Measurements from ENCODE around the gene DLEC1. TPM values are rescaled to one million over a fixed set of nuclear protein-coding genes. Genes with fewer than 3 reads are reported as not detected.
"Not testable (repeated sequence)": the region's sequence is repeated elsewhere in the genome, so short reads cannot be mapped to it uniquely, and the experiment has no call there.

Gene DLEC1
- total RNA-seq, 1 donor from 2014 or later, result under 0.01 TPM

DNA sequence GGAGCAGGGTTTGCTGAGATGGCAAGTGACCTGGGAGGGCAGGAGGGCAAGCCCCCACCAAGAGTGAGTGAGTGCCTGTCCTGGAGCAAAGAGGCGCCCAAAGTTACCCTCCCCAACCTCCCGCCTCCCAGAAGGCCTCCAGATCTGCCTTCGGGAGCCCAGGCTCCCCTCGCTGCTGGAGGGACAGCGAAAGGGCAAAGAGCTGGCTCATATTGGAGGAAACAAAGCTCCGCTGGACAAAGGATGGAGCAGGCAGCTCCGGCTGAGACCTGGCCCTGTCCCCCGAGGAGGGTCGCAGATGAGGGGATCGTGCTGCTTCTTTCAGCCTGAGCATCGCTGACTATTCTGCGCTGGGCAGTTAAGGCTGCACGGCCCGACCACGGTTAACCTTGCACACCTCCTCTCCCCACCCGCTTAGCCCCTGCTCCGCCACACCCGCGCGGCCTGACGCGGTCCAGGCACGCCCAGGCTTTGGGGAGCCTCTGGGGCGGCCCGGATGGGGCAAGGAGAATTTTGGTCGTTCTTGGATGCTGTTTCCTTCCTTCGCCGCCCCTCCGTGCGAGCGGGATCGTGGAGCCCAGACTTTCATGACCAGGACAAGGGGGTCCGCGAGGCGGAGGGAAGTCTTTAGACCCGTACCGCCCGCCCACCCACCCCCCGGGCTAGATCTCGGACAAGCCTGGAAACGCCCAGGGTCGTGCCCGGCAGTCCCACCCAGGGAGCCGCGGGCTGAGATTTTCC is 10.2 kb upstream of the DLEC1 start:
- peak overlapping the region; percentile 38 to 61 (median 54) for H3K4me3 ChIP-seq (ENCODE audit: low read length in 3 of 3)
- H3K9me3 ChIP-seq (ENCODE audit: control insufficient read depth in 3 of 3, low read length in 3 of 3), result no peaks in the 10 kb centered on the region
- H3K9ac ChIP-seq (ENCODE audit: low read depth in 1 of 3, low read length in 3 of 3), result peak overlapping the region in 1 of 3 donors; percentile 45
- H3K27me3 ChIP-seq (ENCODE audit: control insufficient read depth in 3 of 3, insufficient read depth in 3 of 3, low read length in 3 of 3), result peaks cover 0 to 34% (median 25%) of the 10 kb centered on the region in 3 donors
- H3K27ac ChIP-seq (ENCODE audit: low read depth, low read length), result no peak overlapping the region
- H3K36me3 ChIP-seq (ENCODE audit: control insufficient read depth in 3 of 3, insufficient read depth in 3 of 3, low read length in 3 of 3), result no peaks in the 10 kb centered on the region
- peaks cover 23 to 37% (median 33%) of the 10 kb centered on the region in 3 donors for H3K4me1 ChIP-seq (ENCODE audit: control insufficient read depth in 3 of 3, insufficient read depth in 3 of 3, low read length in 3 of 3)

GRCh38 chr3:38029400-38030125 is 9.4 kb upstream of the DLEC1 start, which contains the start of gene PLCD1:
Gene PLCD1 (minus strand): TSS chr3:38029642. CDS start chr3:38029539, 103 bp downstream.
- no peaks in the 10 kb centered on the region for H3K9me3 ChIP-seq (ENCODE audit: control insufficient read depth in 3 of 3, low read length in 3 of 3)
- peak within 1 kb of the TSS; percentile 56 to 78 (median 78) for H3K4me3 ChIP-seq (ENCODE audit: low read length in 3 of 3)
- H3K27me3 ChIP-seq (ENCODE audit: control insufficient read depth in 3 of 3, insufficient read depth in 3 of 3, low read length in 3 of 3), result peaks cover 0 to 34% (median 25%) of the 10 kb centered on the region in 3 donors
- H3K36me3 ChIP-seq (ENCODE audit: control insufficient read depth in 3 of 3, insufficient read depth in 3 of 3, low read length in 3 of 3), result no peaks in the 10 kb centered on the region
- H3K27ac ChIP-seq (ENCODE audit: low read depth, low read length), result peak within 1 kb of the TSS; percentile 45
- H3K4me1 ChIP-seq (ENCODE audit: control insufficient read depth in 3 of 3, insufficient read depth in 3 of 3, low read length in 3 of 3), result peaks cover 18 to 31% (median 29%) of the 10 kb centered on the region in 3 donors
- H3K9ac ChIP-seq (ENCODE audit: low read depth in 1 of 3, low read length in 3 of 3), result peak within 1 kb of the TSS; percentile 57 to 83 (median 83)

- peak overlapping the region; percentile 45 for H3K27ac ChIP-seq (ENCODE audit: low read depth, low read length)
- H3K9ac ChIP-seq (ENCODE audit: low read depth in 1 of 3, low read length in 3 of 3), result peak overlapping the region; percentile 57 to 83 (median 83)
- no peaks in the 10 kb centered on the region for H3K36me3 ChIP-seq (ENCODE audit: control insufficient read depth in 3 of 3, insufficient read depth in 3 of 3, low read length in 3 of 3)
- H3K9me3 ChIP-seq (ENCODE audit: control insufficient read depth in 3 of 3, low read length in 3 of 3), result no peaks in the 10 kb centered on the region
- H3K4me3 ChIP-seq (ENCODE audit: low read length in 3 of 3), result peak overlapping the region; percentile 56 to 78 (median 78)
- peaks cover 0 to 34% (median 25%) of the 10 kb centered on the region in 3 donors for H3K27me3 ChIP-seq (ENCODE audit: control insufficient read depth in 3 of 3, insufficient read depth in 3 of 3, low read length in 3 of 3)
- peaks cover 16 to 28% (median 27%) of the 10 kb centered on the region in 3 donors for H3K4me1 ChIP-seq (ENCODE audit: control insufficient read depth in 3 of 3, insufficient read depth in 3 of 3, low read length in 3 of 3)
Measured at GRCh38 chr3:38030126-38031021, 8.6 kb upstream of the DLEC1 start.

DNA sequence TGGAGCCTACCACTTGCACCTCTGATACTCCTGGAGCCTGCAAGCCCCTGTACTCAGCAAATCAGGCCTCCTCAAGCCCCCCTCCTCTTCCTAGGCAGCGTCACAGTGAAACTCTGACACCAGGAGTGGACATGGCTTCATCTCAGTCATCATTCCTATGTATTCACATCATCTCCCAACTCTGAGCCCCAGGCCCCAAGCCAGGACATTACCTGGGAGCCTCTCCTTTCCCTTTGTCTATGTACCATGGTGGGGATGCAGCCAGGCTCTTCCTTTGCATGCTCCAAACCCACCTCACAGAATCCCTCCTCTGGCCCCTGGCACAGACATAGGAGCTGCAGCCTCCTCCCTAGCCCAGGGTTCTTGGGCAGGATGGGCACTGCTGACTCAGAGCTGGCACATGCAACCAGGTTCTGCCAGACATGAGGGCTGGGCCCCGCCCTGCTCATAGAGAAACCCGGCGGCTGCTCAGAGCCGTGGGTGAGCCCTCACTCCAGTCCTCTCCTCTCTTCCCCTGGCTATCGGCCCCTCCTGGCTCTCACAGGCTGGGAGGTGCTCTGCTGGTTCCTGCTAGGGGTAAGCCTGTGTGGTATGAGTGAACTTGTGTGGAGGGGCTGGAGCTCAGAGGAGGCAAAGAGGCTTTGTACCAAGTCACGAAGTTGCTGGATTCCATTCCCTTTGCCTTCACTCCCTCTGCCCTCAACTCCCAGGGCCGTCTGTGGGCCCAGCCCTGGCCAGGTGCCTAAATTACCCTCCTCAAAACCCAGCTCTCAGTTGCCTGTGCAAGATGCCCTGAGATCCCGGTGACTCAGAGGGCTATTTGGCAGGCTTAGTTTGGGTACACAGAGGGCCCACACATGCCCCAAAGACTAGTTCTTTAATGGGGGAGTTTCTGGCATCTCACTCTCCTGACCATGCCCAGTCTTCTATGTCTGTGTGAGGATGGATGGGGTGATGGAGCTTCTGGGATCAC is 7.7 kb upstream of the DLEC1 start:
- Histone ChIP-seq H3K27ac (ENCODE audit: low read depth, low read length) (no peak overlapping the region), H3K9ac (ENCODE audit: low read depth in 1 of 3, low read length in 3 of 3) (no peak overlapping the region), H3K4me1 (ENCODE audit: control insufficient read depth in 3 of 3, insufficient read depth in 3 of 3, low read length in 3 of 3) (peaks cover 11 to 22% (median 21%) of the 10 kb centered on the region in 3 donors), H3K9me3 (ENCODE audit: control insufficient read depth in 3 of 3, low read length in 3 of 3) (no peaks in the 10 kb centered on the region), H3K4me3 (ENCODE audit: low read length in 3 of 3) (no peak overlapping the region), H3K27me3 (ENCODE audit: control insufficient read depth in 3 of 3, insufficient read depth in 3 of 3, low read length in 3 of 3) (peaks cover 0 to 34% (median 25%) of the 10 kb centered on the region in 3 donors), H3K36me3 (ENCODE audit: control insufficient read depth in 3 of 3, insufficient read depth in 3 of 3, low read length in 3 of 3) (no peaks in the 10 kb centered on the region)

GRCh38 chr3:38032328-38032865 is 6.6 kb upstream of the DLEC1 start:
- H3K9me3 ChIP-seq (ENCODE audit: control insufficient read depth in 3 of 3, low read length in 3 of 3), result no peaks in the 10 kb centered on the region
- H3K4me1 ChIP-seq (ENCODE audit: control insufficient read depth in 3 of 3, insufficient read depth in 3 of 3, low read length in 3 of 3), result peaks cover 11 to 22% (median 21%) of the 10 kb centered on the region in 3 donors
- H3K36me3 ChIP-seq (ENCODE audit: control insufficient read depth in 3 of 3, insufficient read depth in 3 of 3, low read length in 3 of 3), result no peaks in the 10 kb centered on the region
- no peak overlapping the region for H3K9ac ChIP-seq (ENCODE audit: low read depth in 1 of 3, low read length in 3 of 3)
- no peak overlapping the region for H3K4me3 ChIP-seq (ENCODE audit: low read length in 3 of 3)
- peaks cover 4 to 39% (median 26%) of the 10 kb centered on the region in 3 donors for H3K27me3 ChIP-seq (ENCODE audit: control insufficient read depth in 3 of 3, insufficient read depth in 3 of 3, low read length in 3 of 3)
- no peak overlapping the region for H3K27ac ChIP-seq (ENCODE audit: low read depth, low read length)

- peaks cover 8 to 38% (median 33%) of the 10 kb centered on the region in 3 donors for H3K27me3 ChIP-seq (ENCODE audit: control insufficient read depth in 3 of 3, insufficient read depth in 3 of 3, low read length in 3 of 3)
- H3K9me3 ChIP-seq (ENCODE audit: control insufficient read depth in 3 of 3, low read length in 3 of 3); H3K36me3 ChIP-seq (ENCODE audit: control insufficient read depth in 3 of 3, insufficient read depth in 3 of 3, low read length in 3 of 3): not testable (repeated sequence)
Measured at GRCh38 chr3:38033586-38033985, 5.4 kb upstream of the DLEC1 start.

DNA sequence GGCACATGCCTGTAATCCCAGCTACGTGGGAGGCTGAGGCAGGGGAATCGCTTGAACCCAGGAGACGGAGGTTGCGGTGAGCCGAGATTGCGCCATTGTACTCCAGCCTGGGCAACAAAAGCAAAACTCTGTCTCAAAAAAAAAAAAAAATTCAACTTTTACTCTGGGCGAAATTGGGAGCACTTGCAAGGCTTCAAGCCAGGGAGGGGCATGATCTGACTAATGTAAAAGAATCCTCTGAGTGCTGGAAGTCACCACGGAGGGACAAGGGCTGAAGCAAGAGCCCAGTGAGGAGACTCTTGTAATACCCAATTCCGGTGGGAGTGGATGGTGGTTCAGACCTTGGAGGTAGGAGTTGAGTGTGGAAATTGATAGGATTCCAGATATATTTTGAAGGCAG is 4.7 kb upstream of the DLEC1 start:
- not testable (repeated sequence) for H3K36me3 ChIP-seq (ENCODE audit: control insufficient read depth in 3 of 3, insufficient read depth in 3 of 3, low read length in 3 of 3); H3K9me3 ChIP-seq (ENCODE audit: control insufficient read depth in 3 of 3, low read length in 3 of 3); H3K4me3 ChIP-seq (ENCODE audit: low read length in 3 of 3); H3K27ac ChIP-seq (ENCODE audit: low read depth, low read length); H3K9ac ChIP-seq (ENCODE audit: low read depth in 1 of 3, low read length in 3 of 3)
- peaks cover 11 to 42% (median 40%) of the 10 kb centered on the region in 3 donors for H3K27me3 ChIP-seq (ENCODE audit: control insufficient read depth in 3 of 3, insufficient read depth in 3 of 3, low read length in 3 of 3)
- H3K4me1 ChIP-seq (ENCODE audit: control insufficient read depth in 3 of 3, insufficient read depth in 3 of 3, low read length in 3 of 3), result peaks cover 13 to 25% (median 21%) of the 10 kb centered on the region in 3 donors

More at GRCh38 chr3:38033586-38033985, 5.4 kb upstream of the DLEC1 start:
- H3K4me1 ChIP-seq (ENCODE audit: control insufficient read depth in 3 of 3, insufficient read depth in 3 of 3, low read length in 3 of 3), result peaks cover 11 to 21% (median 20%) of the 10 kb centered on the region in 3 donors
- not testable (repeated sequence) for H3K4me3 ChIP-seq (ENCODE audit: low read length in 3 of 3); H3K27ac ChIP-seq (ENCODE audit: low read depth, low read length); H3K9ac ChIP-seq (ENCODE audit: low read depth in 1 of 3, low read length in 3 of 3)

DNA sequence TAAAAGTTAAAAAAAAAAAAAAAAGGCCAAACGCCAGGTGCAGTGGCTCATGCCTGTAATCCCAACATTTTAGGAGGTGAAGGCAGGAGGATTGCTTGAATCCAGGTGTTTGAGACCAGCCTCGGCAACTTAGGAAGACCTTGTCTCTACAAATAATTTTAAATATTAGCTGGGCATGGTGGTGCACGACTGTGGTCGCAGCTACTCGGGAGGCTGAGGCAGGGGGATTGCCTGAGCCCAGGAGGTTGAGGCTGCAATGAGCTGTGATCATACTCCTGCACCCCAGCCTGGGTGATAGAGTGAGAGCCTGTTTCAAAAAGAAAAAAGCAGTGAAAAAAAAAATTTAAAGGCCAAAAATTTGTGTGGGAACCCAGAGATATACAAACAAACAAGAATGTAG is 2.7 kb upstream of the DLEC1 start:
- Histone ChIP-seq H3K9me3 (ENCODE audit: control insufficient read depth in 3 of 3, low read length in 3 of 3) (no peaks in the 10 kb centered on the region), H3K27ac (ENCODE audit: low read depth, low read length) (no peak overlapping the region), H3K36me3 (ENCODE audit: control insufficient read depth in 3 of 3, insufficient read depth in 3 of 3, low read length in 3 of 3) (no peaks in the 10 kb centered on the region), H3K4me1 (ENCODE audit: control insufficient read depth in 3 of 3, insufficient read depth in 3 of 3, low read length in 3 of 3) (peaks cover 8 to 18% (median 8%) of the 10 kb centered on the region in 3 donors), H3K4me3 (ENCODE audit: low read length in 3 of 3) (no peak overlapping the region), H3K9ac (ENCODE audit: low read depth in 1 of 3, low read length in 3 of 3) (no peak overlapping the region), H3K27me3 (ENCODE audit: control insufficient read depth in 3 of 3, insufficient read depth in 3 of 3, low read length in 3 of 3) (peaks cover 14 to 35% (median 35%) of the 10 kb centered on the region in 3 donors)
